Activated T-helper 2 cell treated with anti-CD3 and anti-CD28 coated beads, Interferon-gamma antibody, Interleukin-2, Interleukin-4, amounts not matched to agents 10 μg/mL and 5 μg/mL and 100 μg/mL, durations not matched to agents 14 hours and 24 hours and 36 hours (primary cell): ENCODE results near the gene RFNG. TPM values are rescaled to one million over a fixed set of nuclear protein-coding genes. Genes with fewer than 3 reads are reported as not detected.
A peak's percentile ranks its signal among the peaks of the same experiment; 100 is the strongest.

Experiments
- DNase-seq: peaks from one replicate; pipeline ENCODE4 v3.0.0; 2021; ENCODE audit warnings: low spot score
- H3K27ac Mint-ChIP-seq: one replicate; pipeline ENCODE4 v1.8.0; 2021; ENCODE audit warnings: mixed read lengths
- H3K27me3 Mint-ChIP-seq: one replicate; pipeline ENCODE4 v1.8.0; 2021; ENCODE audit warnings: low read depth, mixed read lengths
- H3K36me3 Mint-ChIP-seq: one replicate; pipeline ENCODE4 v1.8.0; 2021; ENCODE audit warnings: low read depth, mixed read lengths
- H3K4me1 Mint-ChIP-seq: one replicate; pipeline ENCODE4 v1.8.0; 2021; ENCODE audit warnings: low read depth, mixed read lengths
- H3K4me3 Mint-ChIP-seq: one replicate; pipeline ENCODE4 v1.8.0; 2021; ENCODE audit warnings: low read depth, mild to moderate bottlenecking, moderate library complexity, mixed read lengths
- H3K9me3 Mint-ChIP-seq: one replicate; pipeline ENCODE4 v1.8.0; 2021; ENCODE audit warnings: mixed read lengths
- intact Hi-C: fragments of 100-400 bp; cut with micrococcal nuclease; formaldehyde crosslinking; loops from one replicate; pipeline ENCODE4 v1.15.1; 2023
- total RNA-seq: library from RNA; stranded (reverse); gene quantifications from 2 replicates; pipeline ENCODE4 v1.2.3, GENCODE V29; 2022

The RFNG gene, protein sequence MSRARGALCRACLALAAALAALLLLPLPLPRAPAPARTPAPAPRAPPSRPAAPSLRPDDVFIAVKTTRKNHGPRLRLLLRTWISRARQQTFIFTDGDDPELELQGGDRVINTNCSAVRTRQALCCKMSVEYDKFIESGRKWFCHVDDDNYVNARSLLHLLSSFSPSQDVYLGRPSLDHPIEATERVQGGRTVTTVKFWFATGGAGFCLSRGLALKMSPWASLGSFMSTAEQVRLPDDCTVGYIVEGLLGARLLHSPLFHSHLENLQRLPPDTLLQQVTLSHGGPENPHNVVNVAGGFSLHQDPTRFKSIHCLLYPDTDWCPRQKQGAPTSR
- total RNA-seq, result 21.8 and 21.9 TPM in 2 replicates

DNA sequence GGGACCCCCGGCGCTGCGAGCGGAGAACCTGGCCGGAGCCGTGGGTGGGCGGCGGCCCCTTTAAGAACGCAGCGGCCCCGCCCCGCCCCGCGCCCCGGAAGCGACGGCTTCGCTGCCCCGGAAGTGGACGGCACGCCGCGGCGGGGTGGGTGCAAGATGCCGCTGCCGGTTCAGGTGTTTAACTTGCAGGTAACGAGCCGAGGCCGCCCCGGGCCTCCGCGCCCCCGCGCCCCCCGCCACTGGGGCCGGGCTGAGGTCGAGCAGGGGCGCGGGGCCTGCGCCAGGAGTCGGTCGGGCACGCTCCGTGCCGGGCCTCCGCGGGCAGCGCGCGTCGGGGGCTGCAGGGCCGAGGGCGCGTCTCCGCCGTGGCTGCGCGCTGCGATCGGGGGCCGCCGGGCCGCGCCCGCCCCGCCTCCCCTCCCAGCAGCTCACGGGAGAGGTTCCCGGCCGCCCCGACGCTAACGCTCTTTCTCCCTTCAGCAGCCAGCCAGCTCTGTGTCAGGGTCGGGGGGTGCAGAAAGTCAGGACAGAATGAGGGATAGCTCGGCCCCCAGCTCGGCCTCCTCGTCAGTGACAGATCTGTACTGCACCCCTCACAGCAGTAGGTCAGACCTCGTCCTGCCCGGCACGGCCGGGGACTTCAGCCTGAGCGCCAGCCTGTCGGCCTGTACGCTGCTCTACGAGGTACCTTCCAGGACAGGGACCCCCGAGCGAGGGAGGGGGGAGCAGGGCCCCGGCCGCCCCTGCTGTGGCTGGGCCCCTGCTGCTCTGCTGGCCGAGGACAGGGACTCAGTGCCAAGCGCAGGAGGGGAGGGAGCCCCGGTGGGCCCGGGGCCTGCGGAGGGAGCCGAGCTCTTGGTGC, at the start of gene RFNG, which contains the start of gene GPS1:
Gene RFNG (minus strand): TSS at position 36 of the 862 bp plus-strand sequence. CDS start 45 bp downstream, outside the sequence.
Gene GPS1 (plus strand): TSS at position 123 of the 862 bp plus-strand sequence. CDS start 34 bp downstream, at position 157.
- peaks cover 10% of the 10 kb centered on the region for H3K36me3 Mint-ChIP-seq
- intact Hi-C loops, result no loop called here
- peak; percentile 73 for DNase-seq
- H3K27ac Mint-ChIP-seq, result peak within 1 kb of the TSS; percentile 76
- H3K27me3 Mint-ChIP-seq, result no peaks in the 10 kb centered on the region
- no peaks in the 10 kb centered on the region for H3K9me3 Mint-ChIP-seq
- peaks cover 7% of the 10 kb centered on the region for H3K4me1 Mint-ChIP-seq
- peak within 1 kb of the TSS; percentile 87 for H3K4me3 Mint-ChIP-seq

DNA sequence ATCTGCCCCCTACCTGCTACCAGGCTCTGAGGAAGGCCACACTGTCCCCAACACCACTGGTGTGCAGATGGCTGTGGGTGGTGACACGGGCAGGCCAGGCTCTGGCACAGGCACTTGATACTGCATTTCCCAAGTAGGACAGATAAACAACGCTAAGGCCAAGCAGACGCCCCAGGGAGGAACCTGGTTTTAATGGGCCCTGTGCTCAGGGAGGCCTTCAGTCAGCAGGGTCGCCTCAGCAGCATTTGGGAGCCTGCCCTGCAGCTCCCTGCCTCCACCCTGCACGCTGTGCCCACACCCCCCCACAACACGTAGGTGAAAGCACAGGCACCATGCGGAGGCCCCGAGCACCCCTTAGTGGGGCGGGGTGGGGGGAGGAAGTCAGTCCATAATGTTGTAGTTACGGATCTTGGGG, 49.7 kb upstream of the RFNG start:
- H3K27me3 Mint-ChIP-seq, result no peaks in the 10 kb centered on the region
- intact Hi-C loops, result loop anchor here (5.0 kb wide), 1 partner anchor 51 kb away; no protein-coding TSS in a partner anchor
- H3K36me3 Mint-ChIP-seq, result peaks cover 12% of the 10 kb centered on the region
- H3K27ac Mint-ChIP-seq, result no peak overlapping the region
- DNase-seq, result no peak
- H3K9me3 Mint-ChIP-seq, result no peaks in the 10 kb centered on the region
- H3K4me3 Mint-ChIP-seq, result no peak overlapping the region
- H3K4me1 Mint-ChIP-seq, result peaks cover 7% of the 10 kb centered on the region

DNA sequence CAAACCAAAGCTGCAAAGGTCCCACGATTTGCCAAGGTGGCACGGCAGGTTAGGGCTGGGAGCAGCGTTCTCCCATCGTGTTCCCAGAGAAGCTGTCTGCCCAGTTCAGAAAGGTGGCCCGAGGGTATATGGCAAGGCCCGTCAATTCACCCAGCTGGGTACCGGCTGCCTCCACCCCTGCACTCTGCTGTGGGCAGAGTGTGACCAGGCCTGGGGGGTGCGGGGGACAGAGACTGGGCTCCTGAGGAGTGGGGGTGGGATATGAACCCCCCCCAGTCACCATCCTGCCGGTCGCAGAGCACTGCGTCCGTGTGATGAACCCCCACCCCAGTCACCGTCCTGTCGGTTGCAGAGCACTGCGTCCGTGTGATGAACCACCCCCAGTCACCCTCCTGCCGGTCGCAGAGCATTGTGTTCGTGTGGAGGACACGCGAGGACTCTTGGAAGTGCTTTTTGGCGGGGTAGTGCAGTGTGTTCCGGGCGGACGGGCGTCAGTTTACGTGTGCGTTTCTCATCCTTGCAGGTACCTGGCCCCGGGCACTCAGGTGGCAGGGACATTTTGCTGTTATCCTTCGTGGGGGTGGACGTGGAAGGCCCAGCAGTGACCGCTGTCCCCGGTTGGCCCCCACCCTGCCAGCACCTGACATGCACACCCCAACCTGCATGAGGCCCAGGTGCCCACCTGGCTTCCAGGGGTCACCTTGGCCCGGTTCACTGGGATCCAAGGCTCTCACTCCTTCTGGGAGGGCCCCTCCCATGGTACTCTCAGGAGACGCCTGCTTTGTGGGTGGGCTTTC, 49.1 kb upstream of the RFNG start:
- Mint-ChIP-seq H3K4me3 (peak overlapping the region; percentile 85), H3K4me1 (peaks cover 5% of the 10 kb centered on the region), H3K27me3 (no peaks in the 10 kb centered on the region), H3K27ac (no peak overlapping the region), H3K36me3 (peaks cover 18% of the 10 kb centered on the region), H3K9me3 (no peaks in the 10 kb centered on the region)
- DNase-seq, result no peak
- intact Hi-C loops, result loop anchor here (5.0 kb wide), 1 partner anchor 52 kb away; no protein-coding TSS in a partner anchor

DNA sequence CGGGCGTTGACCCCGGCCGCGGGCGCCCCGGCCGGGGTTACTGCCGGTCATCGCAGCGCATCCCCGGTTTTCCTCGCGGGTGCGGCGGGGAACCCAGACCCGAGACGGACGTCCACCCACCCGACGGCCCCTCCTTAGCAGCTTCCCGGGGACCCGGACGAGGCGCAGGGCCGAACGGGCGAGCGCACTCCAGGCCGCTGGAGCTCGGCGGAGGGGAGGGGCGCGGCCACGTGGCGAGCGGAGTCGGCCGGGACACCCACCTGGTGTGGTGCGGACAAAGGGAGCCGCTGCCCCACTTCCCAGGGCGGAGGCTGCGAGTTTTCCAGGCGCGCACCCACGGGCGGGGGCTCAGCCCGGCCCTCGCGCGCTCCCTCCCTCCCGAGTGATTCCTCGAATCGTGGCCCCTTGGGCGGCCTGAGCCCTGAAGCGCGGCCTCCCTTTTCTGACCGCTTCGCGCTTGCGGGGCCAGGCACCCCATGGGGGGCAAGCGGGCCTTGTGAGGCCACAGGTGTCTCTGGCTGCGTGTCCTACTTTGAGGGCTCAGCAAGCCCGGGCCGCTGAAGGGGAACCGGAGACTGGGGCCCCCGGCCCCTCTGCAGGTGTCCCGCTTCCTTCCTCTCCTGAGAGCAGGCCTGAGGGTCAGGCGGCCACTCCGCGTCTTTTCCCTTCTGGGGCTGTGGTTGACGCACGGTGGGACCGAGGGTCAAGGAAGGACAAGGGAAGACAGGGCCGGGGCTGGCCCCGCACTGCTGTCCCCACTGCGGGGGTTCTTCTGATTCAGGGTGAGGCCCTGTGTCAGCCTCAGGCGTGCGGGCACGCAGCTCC, 47.5 kb upstream of the RFNG start:
- Mint-ChIP-seq H3K4me3 (peak overlapping the region; percentile 85), H3K27me3 (no peaks in the 10 kb centered on the region), H3K27ac (peak overlapping the region; percentile 90), H3K4me1 (peaks cover 5% of the 10 kb centered on the region), H3K9me3 (no peaks in the 10 kb centered on the region), H3K36me3 (peaks cover 27% of the 10 kb centered on the region)
- intact Hi-C loops, result loop anchor here (1.0 kb wide), 1 partner anchor 7 kb away; no protein-coding TSS in a partner anchor
- no peak for DNase-seq

DNA sequence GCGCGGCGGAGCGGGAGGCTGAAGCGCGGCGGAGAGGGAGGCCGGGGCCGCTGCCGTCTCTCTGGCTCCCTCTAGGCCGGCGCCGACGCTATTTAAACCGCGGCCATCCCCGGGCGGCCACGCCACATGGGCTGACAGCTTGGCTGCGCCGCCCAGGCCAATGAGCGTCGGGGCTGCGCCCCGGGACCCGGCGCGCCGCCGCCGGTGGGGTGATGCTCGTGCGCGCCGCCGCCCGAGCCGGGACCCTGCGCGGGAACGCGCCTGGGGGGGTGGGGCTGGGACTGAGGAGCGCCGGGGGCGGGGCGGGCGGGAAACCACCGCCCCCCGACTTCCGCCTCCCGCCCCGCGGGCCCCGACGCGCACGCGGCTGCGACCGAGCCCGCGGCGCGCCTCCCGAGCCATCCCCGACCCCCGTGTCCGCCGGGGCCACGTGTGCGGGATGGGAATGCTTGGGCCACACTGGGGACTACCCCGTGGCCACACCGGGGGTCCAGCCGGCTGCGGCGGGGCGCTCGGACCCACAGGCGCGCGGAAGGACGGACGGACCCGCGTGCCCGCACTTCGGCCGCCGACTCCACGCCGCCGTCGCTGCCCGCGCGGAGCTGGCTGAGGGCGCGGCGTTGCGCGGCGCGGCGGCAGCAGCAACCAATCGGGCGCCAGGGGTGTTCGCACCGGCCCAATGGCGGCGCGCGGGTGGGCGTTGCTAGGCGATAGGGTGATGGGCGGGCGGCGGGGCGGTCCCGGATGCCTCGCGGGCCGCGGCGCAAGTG, 46.7 kb upstream of the RFNG start, which contains the start of gene FASN:
Gene FASN (minus strand): TSS at position 68 of the 770 bp plus-strand sequence. CDS start 1,791 bp downstream, outside the sequence.
- Mint-ChIP-seq H3K4me3 (peak within 1 kb of the TSS; percentile 77), H3K27ac (peak within 1 kb of the TSS; percentile 55), H3K36me3 (peaks cover 28% of the 10 kb centered on the region), H3K27me3 (no peaks in the 10 kb centered on the region), H3K9me3 (no peaks in the 10 kb centered on the region), H3K4me1 (peaks cover 5% of the 10 kb centered on the region)
- DNase-seq, result peak; percentile 91
- intact Hi-C loops, result loop anchor here (1.0 kb wide), 1 partner anchor 8 kb away; no protein-coding TSS in a partner anchor

DNA sequence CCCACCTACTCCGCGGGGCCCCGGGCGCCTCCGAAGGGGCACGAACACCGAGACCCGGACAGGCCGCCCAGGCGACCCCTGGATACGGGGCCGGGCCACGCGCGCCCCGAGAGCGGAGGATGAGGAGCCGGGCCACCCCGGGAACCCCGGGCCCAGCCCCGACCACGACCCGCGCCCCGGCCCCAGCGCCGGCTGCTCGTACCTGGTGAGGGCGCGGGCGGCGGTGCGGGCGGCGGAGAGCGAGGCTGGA, 46.2 kb upstream of the RFNG start:
- DNase-seq, result no peak
- Mint-ChIP-seq H3K27me3 (no peaks in the 10 kb centered on the region), H3K4me1 (peaks cover 7% of the 10 kb centered on the region), H3K27ac (peak overlapping the region; percentile 12), H3K9me3 (no peaks in the 10 kb centered on the region), H3K4me3 (peak overlapping the region; percentile 70), H3K36me3 (peaks cover 32% of the 10 kb centered on the region)
- intact Hi-C loops, result loop anchor here (1.0 kb wide), 1 partner anchor 8 kb away; no protein-coding TSS in a partner anchor

DNA sequence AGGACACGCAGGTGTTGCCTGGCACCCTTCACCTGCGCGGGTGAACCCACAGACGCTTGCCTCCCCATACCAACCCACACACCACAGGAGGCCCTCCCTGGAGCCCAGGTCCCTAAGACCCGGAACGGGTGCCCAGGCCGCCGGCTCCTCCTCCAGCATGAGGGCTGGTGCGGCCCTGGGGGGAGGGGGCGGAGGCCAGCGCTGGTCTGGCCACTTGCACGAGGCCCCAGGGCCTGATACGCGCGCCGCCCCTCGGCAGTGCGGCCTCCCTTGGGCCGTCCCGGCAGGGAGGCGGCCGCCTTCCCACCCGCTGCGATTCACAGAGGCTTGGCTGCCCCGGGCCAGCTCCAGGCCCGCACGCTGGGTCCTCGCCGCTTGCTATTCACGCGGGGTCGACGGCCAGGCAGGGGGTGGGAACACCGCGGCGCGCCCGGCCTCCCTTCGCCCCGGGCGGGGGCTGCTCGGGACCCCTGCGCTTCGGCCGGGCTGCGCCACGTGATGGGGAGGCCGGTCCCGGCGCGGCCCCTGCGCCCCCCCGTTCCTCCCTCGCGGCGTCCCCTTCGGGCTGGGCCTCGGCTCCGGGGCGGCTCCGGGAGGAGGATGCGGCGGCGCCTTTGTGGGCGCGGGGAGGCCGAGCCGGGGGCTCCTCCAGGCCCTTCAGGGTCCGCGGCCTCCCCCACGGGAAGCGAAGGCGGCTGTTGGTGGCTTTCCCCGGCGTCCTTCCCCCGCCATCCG, 45.7 kb upstream of the RFNG start:
- intact Hi-C loops, result no loop called here
- Mint-ChIP-seq H3K4me1 (peaks cover 7% of the 10 kb centered on the region), H3K27ac (peak overlapping the region; percentile 55), H3K27me3 (no peaks in the 10 kb centered on the region), H3K4me3 (peak overlapping the region; percentile 77), H3K9me3 (no peaks in the 10 kb centered on the region), H3K36me3 (peaks cover 30% of the 10 kb centered on the region)
- DNase-seq, result no peak

DNA sequence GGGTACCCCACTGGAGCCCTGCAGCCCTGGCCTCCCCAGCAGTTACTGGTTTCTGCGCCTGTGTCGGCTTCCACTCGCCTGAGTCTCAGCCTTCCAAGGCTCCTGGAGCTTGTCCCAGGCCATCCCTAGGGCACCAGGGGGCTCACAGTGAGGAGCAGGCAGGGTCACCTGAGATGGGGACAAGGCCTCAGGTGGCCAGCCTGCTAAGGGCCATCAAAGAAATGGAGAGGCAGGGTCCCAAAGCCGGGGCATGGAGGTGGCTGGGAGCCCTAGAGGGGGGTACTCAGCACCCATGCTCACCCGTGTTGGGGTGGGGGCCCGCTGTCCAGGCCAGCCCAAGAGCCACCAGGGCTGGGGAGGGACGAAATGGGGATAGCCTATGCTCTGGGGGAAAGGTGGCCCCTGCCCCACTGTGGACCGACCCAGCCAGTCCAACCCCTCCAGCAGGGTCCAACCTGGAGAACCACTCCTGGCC, 45.1 kb upstream of the RFNG start:
- intact Hi-C loops, result no loop called here
- no peaks in the 10 kb centered on the region for H3K27me3 Mint-ChIP-seq
- H3K27ac Mint-ChIP-seq, result peak overlapping the region; percentile 55
- peaks cover 7% of the 10 kb centered on the region for H3K4me1 Mint-ChIP-seq
- no peaks in the 10 kb centered on the region for H3K9me3 Mint-ChIP-seq
- H3K4me3 Mint-ChIP-seq, result peak overlapping the region; percentile 77
- DNase-seq, result no peak
- H3K36me3 Mint-ChIP-seq, result peaks cover 31% of the 10 kb centered on the region

DNA sequence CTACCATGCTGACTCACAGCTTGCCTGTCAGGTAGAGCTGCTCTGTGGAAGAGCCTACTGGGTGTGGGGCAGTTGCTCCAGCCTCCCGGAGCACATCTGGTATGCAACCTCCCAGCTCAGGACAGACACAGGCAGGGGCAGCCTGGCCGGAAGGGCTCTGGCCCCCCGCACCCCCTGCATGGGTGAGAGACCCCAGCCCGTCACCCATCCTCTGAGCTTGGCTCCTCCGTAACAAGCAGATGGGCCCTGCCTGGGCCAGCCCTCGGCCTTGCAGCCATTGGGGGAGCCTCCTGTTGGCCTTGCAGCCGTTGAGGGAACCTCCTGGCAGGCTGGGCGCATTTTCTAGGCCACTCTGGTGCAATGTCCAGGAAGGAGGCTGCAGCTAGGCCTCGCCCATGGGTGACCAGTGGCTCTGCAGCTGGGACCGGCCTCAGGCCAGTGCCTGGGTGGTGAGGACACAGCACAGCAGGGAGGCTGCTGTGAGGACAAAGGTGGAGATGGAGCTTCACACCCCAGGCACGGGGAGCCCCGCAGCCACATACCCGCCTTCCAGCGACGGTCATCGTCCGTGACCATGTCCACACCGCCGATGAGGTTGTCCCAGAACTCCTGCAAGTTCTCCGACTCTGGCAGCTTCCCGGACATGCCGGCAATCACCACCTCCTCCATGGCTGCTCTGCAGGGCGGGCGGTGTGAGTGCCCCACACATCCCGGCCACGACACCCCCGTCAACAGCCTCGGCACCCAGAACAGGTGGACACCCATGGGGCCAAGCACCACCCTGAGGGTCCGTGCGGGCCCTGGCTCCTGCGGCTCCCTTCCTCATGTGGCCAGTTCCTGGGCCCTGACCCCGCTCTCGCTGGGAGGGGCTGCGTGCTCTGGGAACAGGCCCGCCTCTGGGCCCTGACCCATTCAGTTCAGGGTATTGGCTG, 44.4 kb upstream of the RFNG start:
- intact Hi-C loops, result no loop called here
- Mint-ChIP-seq H3K4me1 (peaks cover 7% of the 10 kb centered on the region), H3K36me3 (peaks cover 32% of the 10 kb centered on the region), H3K27ac (peak overlapping the region; percentile 49), H3K9me3 (no peaks in the 10 kb centered on the region), H3K27me3 (no peaks in the 10 kb centered on the region), H3K4me3 (peak overlapping the region; percentile 77)
- no peak for DNase-seq
